Stimulated activated CD4-positive, alpha-beta T cell treated with anti-CD3 and anti-CD28 coated beads, Interleukin-2, amount 100 ng/mL, for 48 hours (primary cell): ENCODE measurements around the gene BOLA2B.
A peak's percentile ranks its signal among the peaks of the same experiment; 100 is the strongest.
"Not testable (repeated sequence)": the region's sequence is repeated elsewhere in the genome, so short reads cannot be mapped to it uniquely, and the experiment has no call there.

Source experiments
- DNase-seq, 2 donors: peaks; one replicate each; pipeline ENCODE4 v3.0.0-alpha.2; 2020

The BOLA2B gene

DNA sequence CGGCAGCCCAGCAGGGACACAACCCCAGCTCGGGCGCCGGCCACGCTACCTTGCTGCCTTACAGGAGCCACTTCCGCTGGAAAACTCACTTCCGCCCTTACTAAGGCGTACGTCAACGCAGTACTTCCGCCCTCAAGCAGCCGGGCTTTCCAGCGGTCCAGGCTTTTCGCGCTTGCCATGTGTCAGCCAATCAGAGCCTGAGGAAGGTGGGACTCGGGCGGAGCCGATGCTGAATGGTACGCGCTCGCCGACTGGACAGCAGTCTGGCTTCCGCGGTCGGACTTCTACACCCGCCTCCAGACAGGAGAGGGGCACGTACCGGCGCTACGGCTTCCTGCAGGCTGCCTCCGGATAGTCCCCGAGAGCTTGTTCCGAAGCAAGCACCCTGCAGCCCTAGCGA, at the start of gene BOLA2B, which contains the start of gene SLX1A:
Gene BOLA2B, minus strand, starts transcription at position 52 of the 400 bp plus-strand sequence. CDS start 71 bp downstream, outside the sequence.
Gene SLX1A, plus strand, starts transcription at position 261 of the 400 bp plus-strand sequence. CDS start 210 bp downstream, outside the sequence.
- DNase-seq = not testable (repeated sequence)

GRCh38 chr16:30217082-30217481, 23.6 kb upstream of the BOLA2B start:
- not testable (repeated sequence) for DNase-seq

DNA sequence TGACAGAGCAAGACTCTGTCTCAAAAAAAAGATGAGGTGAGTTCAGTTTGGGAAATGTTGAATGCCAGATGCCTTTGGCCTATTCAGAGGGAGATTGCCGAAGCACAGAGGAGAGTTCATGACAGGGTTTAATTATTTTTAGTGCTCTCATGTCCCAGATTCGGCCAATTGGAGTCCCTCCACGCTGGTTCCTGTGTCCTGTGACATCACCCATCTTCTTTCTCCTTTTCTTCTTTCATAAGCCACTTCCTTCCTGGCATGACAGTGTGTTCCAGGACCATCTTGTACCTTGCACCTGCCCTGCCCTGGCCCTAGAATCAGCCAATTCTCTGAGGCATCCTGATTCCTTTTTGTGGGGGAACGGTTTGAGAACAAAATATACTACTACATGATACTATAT, 17.9 kb upstream of the BOLA2B start:
- DNase-seq = not testable (repeated sequence)

DNA sequence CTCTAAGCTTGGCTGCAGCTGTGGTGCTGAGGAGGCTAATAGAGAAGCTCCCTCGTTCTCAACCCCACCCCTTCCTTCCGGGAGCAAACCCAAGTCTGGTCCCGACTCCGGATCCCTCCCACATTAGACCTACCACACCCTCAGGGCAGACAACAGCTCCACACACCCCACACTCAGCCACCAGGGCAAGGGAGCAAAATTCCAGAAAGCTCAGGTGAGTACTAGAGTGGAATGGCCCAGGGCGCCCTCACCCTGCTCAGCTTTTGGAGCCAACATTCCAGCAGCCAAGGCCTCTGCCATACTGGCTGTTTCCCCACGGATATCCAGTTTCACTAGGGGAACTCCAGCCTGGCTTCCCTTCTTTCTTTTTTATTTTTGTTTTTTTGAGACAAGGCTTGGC, 15.6 kb upstream of the BOLA2B start:
- peak in 1 of 2 donors; percentile 1 for DNase-seq

- DNase-seq = not testable (repeated sequence)
These were observed 13.7 kb upstream of the BOLA2B start for GRCh38 chr16:30207063-30207704.

- not testable (repeated sequence) for DNase-seq
These were observed 12.8 kb upstream of the BOLA2B start for GRCh38 chr16:30206252-30206651.

DNA sequence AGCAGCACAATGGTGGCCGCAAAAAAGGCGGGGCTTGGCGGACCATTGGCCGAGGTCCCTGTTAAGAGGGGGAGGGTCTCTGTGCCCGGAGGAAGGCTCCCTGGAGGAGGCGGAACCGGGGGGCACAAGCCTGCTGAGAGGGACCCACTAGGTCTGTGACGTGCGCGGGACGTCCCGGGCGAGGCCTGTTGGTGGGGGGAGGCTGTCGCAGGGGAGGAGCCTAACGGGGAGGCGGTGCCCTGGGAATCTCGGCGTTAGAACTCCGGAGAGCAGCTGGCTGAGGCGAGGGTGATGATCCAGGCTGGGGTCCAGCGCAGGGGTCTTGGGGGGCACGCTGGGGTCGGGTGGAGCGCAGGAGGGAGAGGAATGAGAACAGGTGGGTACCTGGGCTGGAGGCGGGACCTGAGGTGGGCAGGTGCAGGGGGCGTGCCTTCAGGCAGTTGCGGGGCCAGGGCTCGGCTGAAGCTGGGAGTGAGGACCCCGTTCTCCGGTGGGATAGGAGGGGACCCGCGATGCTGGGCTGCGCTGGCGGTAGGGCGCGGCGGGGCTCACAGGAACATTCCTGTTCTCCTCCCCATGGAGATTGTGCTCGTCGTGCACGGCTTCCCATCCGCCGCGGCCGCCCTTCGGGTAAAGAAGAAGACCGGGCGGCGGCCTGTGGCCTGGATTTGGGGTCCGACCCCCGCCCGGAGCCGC, 12.2 kb upstream of the BOLA2B start:
- DNase-seq = not testable (repeated sequence)

DNA sequence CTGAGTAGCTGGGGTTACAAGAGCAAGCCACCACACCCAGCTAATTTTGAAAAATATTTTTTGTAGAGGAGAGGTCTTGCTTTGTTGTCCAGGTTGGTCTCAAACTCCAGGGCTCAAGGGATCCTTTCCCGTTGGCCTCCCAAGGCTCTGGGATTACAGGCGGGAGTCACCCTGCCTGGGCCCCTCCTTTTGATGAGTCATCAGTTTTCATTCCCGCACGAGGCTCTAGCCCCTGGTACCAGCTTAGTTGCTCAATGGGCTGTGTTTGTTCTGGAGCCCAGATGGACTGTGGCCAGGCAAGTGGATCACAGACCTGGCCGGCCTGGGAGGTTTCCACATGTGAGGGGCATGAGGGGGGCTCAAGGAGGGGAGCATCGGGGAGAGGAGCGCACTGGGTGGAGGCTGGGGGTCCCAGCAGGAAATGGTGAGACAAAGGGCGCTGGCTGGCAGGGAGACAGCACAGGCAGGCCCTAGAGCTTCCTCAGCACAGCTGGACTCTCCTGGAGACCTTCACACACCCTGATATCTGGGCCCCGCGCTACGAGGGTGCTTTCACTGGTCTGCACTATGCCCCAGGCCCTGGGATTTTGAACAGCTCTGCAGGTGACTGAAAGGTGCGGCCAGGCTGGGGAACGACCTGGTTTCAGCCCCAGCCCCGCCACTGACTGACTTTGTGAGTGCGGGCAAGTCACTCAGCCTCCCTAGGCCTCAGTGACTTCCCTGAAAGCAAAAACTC, 6.3 kb upstream of the BOLA2B start:
- not testable (repeated sequence) for DNase-seq

GRCh38 chr16:30199049-30199448, 5.6 kb upstream of the BOLA2B start, which contains the start of gene SULT1A3:
Gene SULT1A3, plus strand, starts transcription at chr16:30199255. Its CDS starts 1,474 bp downstream, at chr16:30200729.
- not testable (repeated sequence) for DNase-seq

DNA sequence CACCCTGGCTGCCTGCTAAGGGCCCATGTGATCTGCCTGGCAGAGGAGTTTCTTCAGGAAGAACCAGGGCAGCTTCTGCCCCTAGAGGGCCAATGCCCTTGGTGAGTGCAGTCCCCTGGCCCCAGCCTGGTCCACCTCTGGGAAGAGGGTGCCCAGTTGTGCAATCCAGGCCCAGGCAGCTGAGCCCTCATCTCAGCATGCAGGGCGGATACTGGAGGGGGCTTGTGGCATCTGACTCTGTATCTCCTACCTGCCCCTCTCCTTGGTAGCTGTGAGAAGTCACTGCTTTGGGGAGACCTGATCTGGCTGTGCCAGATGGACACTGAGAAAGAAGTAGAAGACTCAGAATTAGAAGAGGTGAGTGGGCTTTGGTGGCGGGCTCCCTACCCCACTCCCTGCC, 3.5 kb upstream of the BOLA2B start:
- DNase-seq = not testable (repeated sequence)

- DNase-seq = not testable (repeated sequence)
These were observed 883 bp upstream of the BOLA2B start for GRCh38 chr16:30194172-30194925.

DNA sequence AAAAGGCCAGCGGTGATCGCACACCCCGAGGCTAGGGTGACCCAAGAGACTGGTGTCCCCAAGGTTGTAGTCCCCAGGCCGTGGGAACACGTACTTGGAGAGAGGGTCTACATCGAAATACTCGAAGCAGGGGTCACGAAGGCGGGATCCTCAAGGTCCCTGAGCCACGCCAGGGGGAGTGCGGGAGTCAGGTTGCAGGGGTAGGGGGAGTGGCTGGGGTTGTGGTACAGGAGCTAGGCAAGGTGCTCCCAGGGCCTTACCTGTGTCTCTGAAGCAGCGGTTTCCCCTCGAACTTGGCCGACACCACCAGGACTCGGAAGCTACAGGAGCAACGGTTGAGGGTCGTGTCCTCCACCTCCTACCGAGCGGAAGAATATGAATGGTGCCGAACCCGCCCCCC, 368 bp downstream of the BOLA2B start:
- DNase-seq = not testable (repeated sequence)

DNA sequence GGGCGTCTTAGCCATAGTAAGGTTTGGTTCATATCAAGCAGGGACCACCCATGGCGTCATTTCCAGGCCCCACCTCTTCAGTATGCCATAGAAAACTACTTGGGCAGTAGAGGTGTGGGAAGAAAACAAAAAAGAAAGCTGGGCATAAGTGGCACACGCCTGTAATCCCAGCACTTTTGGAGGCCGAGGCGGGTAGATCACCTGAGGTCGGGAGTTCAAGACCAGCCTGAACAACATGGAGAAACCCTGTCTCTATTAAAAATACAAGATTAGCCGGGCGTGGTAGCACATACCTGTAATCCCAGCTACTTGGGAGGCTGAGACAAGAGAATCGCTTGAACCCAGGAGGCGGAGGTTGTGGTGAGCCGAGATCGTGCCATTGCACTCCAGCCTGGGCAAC, 2.3 kb downstream of the BOLA2B start:
- DNase-seq = not testable (repeated sequence)

- DNase-seq = no peak
These were observed 5.4 kb downstream of the BOLA2B start for GRCh38 chr16:30187971-30188561.

DNA sequence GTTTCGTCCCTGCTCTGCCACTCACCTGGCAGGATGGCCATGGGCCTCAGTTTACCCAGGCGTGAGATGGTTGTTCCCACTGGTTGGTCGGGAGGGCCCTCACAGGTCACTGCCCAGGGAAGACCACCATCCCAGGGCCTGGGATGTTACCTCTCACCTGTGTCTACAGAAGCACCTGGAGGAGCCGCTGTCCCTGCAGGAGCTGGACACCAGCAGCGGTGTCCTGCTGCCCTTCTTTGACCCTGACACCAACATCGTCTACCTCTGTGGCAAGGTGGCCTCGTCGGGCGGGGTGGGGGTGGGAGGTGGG, 6.0 kb downstream of the BOLA2B start:
- DNase-seq = no peak

DNA sequence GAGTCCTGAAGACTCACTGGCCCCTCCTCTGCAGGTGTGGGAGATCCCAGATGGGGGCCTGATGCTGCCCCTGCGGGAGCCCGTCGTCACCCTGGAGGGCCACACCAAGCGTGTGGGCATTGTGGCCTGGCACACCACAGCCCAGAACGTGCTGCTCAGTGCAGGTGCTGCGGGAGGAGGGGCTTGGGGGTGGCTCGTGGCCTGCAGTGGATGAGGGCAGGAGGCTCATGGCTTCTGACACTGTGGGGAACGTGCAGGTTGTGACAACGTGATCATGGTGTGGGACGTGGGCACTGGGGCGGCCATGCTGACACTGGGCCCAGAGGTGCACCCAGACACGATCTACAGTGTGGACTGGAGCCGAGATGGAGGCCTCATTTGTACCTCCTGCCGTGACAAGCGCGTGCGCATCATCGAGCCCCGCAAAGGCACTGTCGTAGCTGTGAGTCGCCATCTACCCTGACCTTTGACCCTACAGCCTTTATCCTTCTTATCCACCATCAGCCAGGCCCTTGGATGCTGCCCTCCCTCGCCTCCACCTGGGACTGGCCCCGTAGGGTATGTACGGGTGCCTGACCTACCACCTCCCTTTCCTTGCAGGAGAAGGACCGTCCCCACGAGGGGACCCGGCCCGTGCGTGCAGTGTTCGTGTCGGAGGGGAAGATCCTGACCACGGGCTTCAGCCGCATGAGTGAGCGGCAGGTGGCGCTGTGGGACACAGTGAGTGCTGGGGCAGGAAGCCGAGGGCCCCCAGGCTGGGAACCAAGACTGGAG, 6.5 kb downstream of the BOLA2B start:
- DNase-seq = peak; percentile 93 to 94

DNA sequence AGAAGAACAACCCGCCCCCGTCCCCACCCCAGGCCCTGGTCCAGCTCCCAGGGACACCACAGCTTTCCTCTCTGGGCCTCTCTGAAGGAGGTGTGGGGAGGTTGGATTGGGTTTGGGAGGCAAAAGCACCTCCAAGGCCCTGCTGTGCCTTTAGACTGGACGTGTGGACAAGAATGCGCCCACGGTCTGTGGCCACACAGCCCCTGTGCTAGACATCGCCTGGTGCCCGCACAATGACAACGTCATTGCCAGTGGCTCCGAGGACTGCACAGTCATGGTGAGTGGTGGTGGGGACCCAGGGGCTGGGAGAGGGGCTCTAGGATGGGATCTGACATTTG, 7.1 kb downstream of the BOLA2B start:
- DNase-seq = peak in 1 of 2 donors; percentile 15

- peak; percentile 65 to 68 for DNase-seq
These were observed 7.6 kb downstream of the BOLA2B start for GRCh38 chr16:30185683-30186421.

DNA sequence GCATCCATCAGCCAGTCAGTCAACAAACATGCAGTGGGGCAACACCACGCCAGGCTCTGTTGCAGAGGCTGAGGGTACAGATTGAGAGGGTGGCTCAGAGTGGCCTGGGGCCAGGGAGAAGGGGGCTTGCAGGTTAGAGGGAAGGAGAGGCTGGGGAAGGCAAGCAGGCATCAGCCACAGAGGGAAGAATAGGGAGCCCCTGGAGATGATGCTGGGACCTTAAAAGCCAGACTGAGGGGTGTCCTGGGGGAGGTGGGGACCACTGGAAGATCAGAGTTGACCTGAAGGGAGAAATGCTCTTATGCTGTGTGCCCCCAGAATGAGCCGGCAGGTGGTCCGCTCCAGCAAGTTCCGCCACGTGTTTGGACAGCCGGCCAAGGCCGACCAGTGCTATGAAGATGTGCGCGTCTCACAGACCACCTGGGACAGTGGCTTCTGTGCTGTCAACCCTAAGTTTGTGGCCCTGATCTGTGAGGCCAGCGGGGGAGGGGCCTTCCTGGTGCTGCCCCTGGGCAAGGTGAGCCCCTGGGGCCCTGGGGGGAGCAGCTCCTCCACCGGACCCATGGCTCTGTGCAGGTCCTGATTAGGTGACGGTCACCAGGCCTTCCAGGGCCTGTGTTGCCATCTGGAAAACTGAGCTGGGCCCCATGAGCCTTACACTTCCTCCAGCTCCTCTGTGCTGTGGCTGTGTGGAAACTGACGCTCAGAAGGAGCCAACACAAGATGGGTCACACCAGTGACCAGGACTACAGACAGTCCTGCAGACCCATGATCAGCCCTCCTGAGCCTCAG, 8.4 kb downstream of the BOLA2B start:
- DNase-seq = peak; percentile 23 to 30
